Vagina (tissue), 2 donors: ENCODE results near the gene C13orf46. TPM values are rescaled to one million over a fixed set of nuclear protein-coding genes. Genes with fewer than 3 reads are reported as not detected.
"Not testable (repeated sequence)": the region's sequence is repeated elsewhere in the genome, so short reads cannot be mapped to it uniquely, and the experiment has no call there.

Experiments used
- DNase-seq, 2 donors: peaks; one replicate each; pipeline ENCODE4 v3.0.0-alpha.2; 2017; ENCODE audit errors: extremely low spot score in 2 of 2
- H3K27ac ChIP-seq: fragments of 200-600 bp; sonication (generic); one replicate; pipeline ENCODE4 v1.5.1; 2019
- H3K27me3 ChIP-seq: fragments of 200-600 bp; sonication (generic); one replicate; pipeline ENCODE4 v1.5.1; 2019
- H3K36me3 ChIP-seq, 2 donors: fragments of 200-600 bp; sonication (generic); one replicate each; pipeline ENCODE4 v1.5.1; 2017 to 2019
- H3K4me1 ChIP-seq: fragments of 200-600 bp; sonication (generic); one replicate; pipeline ENCODE4 v1.5.1; 2019
- H3K4me3 ChIP-seq, 2 donors: fragments of 200-600 bp; sonication (generic); 1 replicate in 1 of 2; 2 replicates in 1 of 2; pipeline ENCODE4 v1.5.1; 2016 to 2019
- H3K9me3 ChIP-seq: fragments of 200-600 bp; sonication (generic); one replicate; pipeline ENCODE4 v1.5.1; 2019
- CTCF ChIP-seq, 3 experiments: fragments of 450-650 bp in 2 of 3; fragments of 200-600 bp in 1 of 3; sonication (generic) in 1 of 3; IDR thresholded peaks; one replicate each; pipeline ENCODE4 v1.5.1; 2017 to 2019; ENCODE audit warnings: antibody characterized with exemption in 3 of 3, mild to moderate bottlenecking in 2 of 3, moderate library complexity in 2 of 3
- POLR2A ChIP-seq, 2 donors: fragments of 450-650 bp; IDR thresholded peaks; one replicate each; pipeline ENCODE4 v1.6.1; 2017; ENCODE audit warnings: antibody characterized with exemption in 2 of 2, mild to moderate bottlenecking in 2 of 2, moderate library complexity in 2 of 2
- POLR2AphosphoS5 ChIP-seq, 2 donors: sonication (generic); formaldehyde crosslinking; IDR thresholded peaks; one replicate each; pipeline ENCODE4 v1.9.0; 2017; ENCODE audit warnings: antibody characterized with exemption in 2 of 2, mild to moderate bottlenecking in 2 of 2, low read depth in 1 of 2; ENCODE audit not compliant: insufficient read depth in 1 of 2
- intact Hi-C: fragments of 100-400 bp; cut with DNase I; formaldehyde crosslinking; loops from one replicate; pipeline ENCODE4 v1.15.1; 2023
- total RNA-seq: library from RNA; depleted of rRNA; stranded (reverse); fragments of >200 nt; gene quantifications from one replicate; pipeline ENCODE4 v1.2.3, GENCODE V29; 2016

C13orf46 gene
- total RNA-seq, 1 donor from 2014 or later = not detected

GRCh38 chr13:113989585-113990300, 15.9 kb upstream of the C13orf46 start:
- no peak overlapping the region for H3K4me3 ChIP-seq
- DNase-seq = no peak
- peaks cover 0 to 19% of the 10 kb centered on the region in 2 donors for H3K36me3 ChIP-seq
- no peaks in the 10 kb centered on the region for H3K27me3 ChIP-seq
- no peak for TF ChIP-seq POLR2A (IDR thresholded peaks at IDR 0.05)
- no peak for TF ChIP-seq POLR2AphosphoS5 (IDR thresholded peaks at IDR 0.05; ENCODE audit: insufficient read depth in 1 of 2, low read depth in 1 of 2)
- TF ChIP-seq CTCF (IDR thresholded peaks at IDR 0.05) = no peak
- intact Hi-C loops = no loop called here
- H3K9me3 ChIP-seq = no peaks in the 10 kb centered on the region
- H3K4me1 ChIP-seq = no peaks in the 10 kb centered on the region
- H3K27ac ChIP-seq = no peak overlapping the region

GRCh38 chr13:113988859-113989258, 15.0 kb upstream of the C13orf46 start:
- H3K27ac ChIP-seq, H3K4me3 ChIP-seq, H3K4me1 ChIP-seq, H3K9me3 ChIP-seq, DNase-seq, H3K27me3 ChIP-seq, intact Hi-C loops: not testable (repeated sequence)
- peaks cover 0 to 19% of the 10 kb centered on the region in 2 donors for H3K36me3 ChIP-seq

DNA sequence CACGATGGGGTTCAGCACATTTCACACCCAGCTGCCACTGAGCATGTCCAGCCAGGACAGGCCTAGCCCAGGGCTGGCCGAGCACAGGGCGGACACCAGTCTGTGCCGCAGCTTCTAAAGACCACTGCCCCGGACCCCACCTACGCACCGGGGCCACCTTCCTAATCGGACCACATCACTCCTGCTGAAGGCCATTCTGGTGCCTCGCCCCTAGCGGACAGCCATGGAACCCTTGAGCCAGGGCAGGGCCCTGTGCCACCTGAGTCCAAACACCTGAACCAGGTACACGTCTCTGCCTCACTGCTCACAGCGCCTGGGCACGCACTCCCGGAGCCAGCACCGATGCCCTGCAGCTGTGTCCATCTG, 8.4 kb upstream of the C13orf46 start:
- peaks cover 0 to 17% of the 10 kb centered on the region in 2 donors for H3K36me3 ChIP-seq
- no peaks in the 10 kb centered on the region for H3K27me3 ChIP-seq
- no peak for DNase-seq
- H3K4me1 ChIP-seq = peaks cover 6% of the 10 kb centered on the region
- no peak overlapping the region for H3K4me3 ChIP-seq
- TF ChIP-seq POLR2A (IDR thresholded peaks at IDR 0.05) (no peak), POLR2AphosphoS5 (IDR thresholded peaks at IDR 0.05; ENCODE audit: insufficient read depth in 1 of 2, low read depth in 1 of 2) (no peak), CTCF (IDR thresholded peaks at IDR 0.05) (no peak)
- no peaks in the 10 kb centered on the region for H3K9me3 ChIP-seq
- H3K27ac ChIP-seq = no peak overlapping the region
- intact Hi-C loops = no loop called here

- Histone ChIP-seq H3K27me3 (no peaks in the 10 kb centered on the region), H3K4me1 (peaks cover 6% of the 10 kb centered on the region), H3K4me3 (no peak overlapping the region), H3K27ac (no peak overlapping the region), H3K9me3 (no peaks in the 10 kb centered on the region), H3K36me3 (peaks cover 0 to 17% of the 10 kb centered on the region in 2 donors)
- intact Hi-C loops = no loop called here
- DNase-seq = no peak
- TF ChIP-seq POLR2A (IDR thresholded peaks at IDR 0.05) = no peak
- TF ChIP-seq CTCF (IDR thresholded peaks at IDR 0.05) = no peak
- no peak for TF ChIP-seq POLR2AphosphoS5 (IDR thresholded peaks at IDR 0.05; ENCODE audit: insufficient read depth in 1 of 2, low read depth in 1 of 2)
Observed at GRCh38 chr13:113981611-113982295, 7.9 kb upstream of the C13orf46 start.

DNA sequence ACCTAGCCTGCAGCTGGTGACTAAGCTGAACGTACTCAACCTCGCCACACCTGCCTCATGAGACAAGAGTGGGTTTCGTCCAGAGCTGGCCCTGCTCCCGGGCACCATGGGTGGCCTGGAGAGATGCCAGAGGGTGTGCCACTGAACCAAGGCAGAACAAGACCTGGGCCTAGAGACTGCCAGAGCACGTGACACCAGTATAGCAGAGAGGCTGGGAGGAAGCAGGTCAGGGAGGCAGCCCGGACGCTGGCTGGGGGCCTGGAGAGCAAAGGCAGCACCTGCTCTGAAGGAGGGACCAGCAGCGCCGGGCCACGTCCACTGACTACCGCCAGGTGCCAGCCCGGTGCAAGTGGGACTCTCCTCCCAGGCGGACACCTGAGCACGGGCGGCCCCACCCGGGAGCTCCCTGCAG, 7.3 kb upstream of the C13orf46 start:
- Histone ChIP-seq H3K36me3 (peaks cover 0 to 17% of the 10 kb centered on the region in 2 donors), H3K27ac (no peak overlapping the region), H3K9me3 (no peaks in the 10 kb centered on the region), H3K4me3 (no peak overlapping the region), H3K4me1 (peaks cover 6% of the 10 kb centered on the region), H3K27me3 (no peaks in the 10 kb centered on the region)
- no peak for DNase-seq
- intact Hi-C loops = no loop called here
- TF ChIP-seq CTCF (IDR thresholded peaks at IDR 0.05) = no peak
- no peak for TF ChIP-seq POLR2A (IDR thresholded peaks at IDR 0.05)
- TF ChIP-seq POLR2AphosphoS5 (IDR thresholded peaks at IDR 0.05; ENCODE audit: insufficient read depth in 1 of 2, low read depth in 1 of 2) = no peak
